SK-N-SH treated with all-trans-retinoic acid at 6 μM for 48 hours (cell line): Measurements from ENCODE around the gene SUPT16H.

Experiments used
- ESRRG ChIP-seq: fragments of 250-450 bp; sonication (Bioruptor Pico); IDR thresholded peaks from 2 replicates; pipeline ENCODE4 v1.6.1; 2021; ENCODE audit warnings: mild to moderate bottlenecking
- GLIS3 ChIP-seq: fragments of 250-450 bp; sonication (Bioruptor Pico); IDR thresholded peaks from 2 replicates; pipeline ENCODE4 v1.5.0; 2020; ENCODE audit warnings: mild to moderate bottlenecking, moderate library complexity
- ISL1 ChIP-seq: fragments of 250-450 bp; sonication (Bioruptor Pico); IDR thresholded peaks from 2 replicates; pipeline ENCODE4 v2.1.2; 2022; ENCODE audit warnings: mild to moderate bottlenecking, moderate library complexity
- OSR1 ChIP-seq: fragments of 250-450 bp; sonication (Bioruptor Pico); IDR thresholded peaks from 2 replicates; pipeline ENCODE4 v1.8.0; 2022; ENCODE audit warnings: moderate library complexity, mild to moderate bottlenecking, inconsistent platforms
- PATZ1 ChIP-seq: fragments of 250-450 bp; sonication (Bioruptor Pico); IDR thresholded peaks from 2 replicates; pipeline ENCODE4 v1.8.0; 2020; ENCODE audit warnings: mild to moderate bottlenecking, moderate library complexity, borderline replicate concordance
- PPARA ChIP-seq: fragments of 250-450 bp; sonication (Bioruptor Pico); IDR thresholded peaks from 2 replicates; pipeline ENCODE4 v1.5.0; 2020; ENCODE audit warnings: mild to moderate bottlenecking, borderline replicate concordance
- SNAI2 ChIP-seq: fragments of 250-450 bp; sonication (Bioruptor Pico); IDR thresholded peaks from 2 replicates; pipeline ENCODE4 v1.5.0; 2020; ENCODE audit warnings: mild to moderate bottlenecking, moderate library complexity
- TCF4 ChIP-seq: fragments of 250-450 bp; sonication (Bioruptor Pico); IDR thresholded peaks from 2 replicates; pipeline ENCODE4 v1.8.0; 2021; ENCODE audit warnings: mild to moderate bottlenecking, moderate library complexity, borderline replicate concordance
- TSHZ2 ChIP-seq: fragments of 250-450 bp; sonication (Bioruptor Pico); IDR thresholded peaks from 2 replicates; pipeline ENCODE4 v1.5.0; 2020; ENCODE audit warnings: mild to moderate bottlenecking, moderate library complexity
- ZFP3 ChIP-seq: fragments of 250-450 bp; sonication (Bioruptor Pico); IDR thresholded peaks from 2 replicates; pipeline ENCODE4 v1.5.0; 2020; ENCODE audit warnings: mild to moderate bottlenecking, moderate library complexity
- ZNF8 ChIP-seq: fragments of 450-650 bp; formaldehyde crosslinking; IDR thresholded peaks from 2 replicates; pipeline ENCODE4 v1.5.0; 2020; ENCODE audit warnings: mild to moderate bottlenecking, moderate library complexity
- TF ChIP-seq, protein P1 (sequence below): fragments of 250-450 bp; sonication (Bioruptor Pico); IDR thresholded peaks from 2 replicates; pipeline ENCODE4 v1.5.1; 2020; ENCODE audit warnings: low read depth, mild to moderate bottlenecking, moderate library complexity
- TF ChIP-seq, protein P2 (sequence below): fragments of 250-450 bp; sonication (Bioruptor Pico); IDR thresholded peaks from 2 replicates; pipeline ENCODE4 v1.8.0; 2021; ENCODE audit warnings: low read depth, mild to moderate bottlenecking, moderate library complexity, borderline replicate concordance

DNA sequence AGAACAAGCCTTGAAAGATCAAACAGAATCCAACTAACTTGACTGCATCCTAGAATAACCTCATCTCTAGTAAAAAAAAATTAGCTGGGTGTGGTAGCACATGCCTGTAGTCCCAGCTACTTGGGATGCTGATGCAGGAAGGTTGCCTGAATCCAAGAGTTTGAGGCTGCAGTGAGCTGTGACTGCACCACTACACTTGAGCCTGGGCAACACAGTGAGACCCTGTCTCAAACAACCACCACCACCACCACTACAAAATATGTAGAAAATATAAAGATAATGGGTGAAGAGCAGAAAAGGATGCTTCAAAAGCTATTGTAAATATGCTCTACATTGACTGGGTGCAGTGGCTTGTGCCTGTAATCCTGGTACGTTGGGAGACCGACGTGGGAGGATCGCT lies 27.3 kb downstream of the SUPT16H start:
- TF ChIP-seq, protein P1, sequence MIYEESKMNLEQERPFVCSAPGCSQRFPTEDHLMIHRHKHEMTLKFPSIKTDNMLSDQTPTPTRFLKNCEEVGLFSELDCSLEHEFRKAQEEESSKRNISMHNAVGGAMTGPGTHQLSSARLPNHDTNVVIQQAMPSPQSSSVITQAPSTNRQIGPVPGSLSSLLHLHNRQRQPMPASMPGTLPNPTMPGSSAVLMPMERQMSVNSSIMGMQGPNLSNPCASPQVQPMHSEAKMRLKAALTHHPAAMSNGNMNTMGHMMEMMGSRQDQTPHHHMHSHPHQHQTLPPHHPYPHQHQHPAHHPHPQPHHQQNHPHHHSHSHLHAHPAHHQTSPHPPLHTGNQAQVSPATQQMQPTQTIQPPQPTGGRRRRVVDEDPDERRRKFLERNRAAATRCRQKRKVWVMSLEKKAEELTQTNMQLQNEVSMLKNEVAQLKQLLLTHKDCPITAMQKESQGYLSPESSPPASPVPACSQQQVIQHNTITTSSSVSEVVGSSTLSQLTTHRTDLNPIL (CRISPR knock-in tag): no peak
- no peak for TF ChIP-seq PATZ1 (CRISPR knock-in tag)
- no peak for TF ChIP-seq TCF4 (CRISPR knock-in tag)
- no peak for TF ChIP-seq ZFP3
- TF ChIP-seq GLIS3 (CRISPR knock-in tag): no peak
- no peak for TF ChIP-seq TSHZ2 (CRISPR knock-in tag)
- no peak for TF ChIP-seq ISL1 (CRISPR knock-in tag)
- no peak for TF ChIP-seq PPARA (CRISPR knock-in tag)
- TF ChIP-seq ESRRG (CRISPR knock-in tag): no peak
- TF ChIP-seq SNAI2 (CRISPR knock-in tag): no peak
- TF ChIP-seq OSR1 (CRISPR knock-in tag): no peak
- TF ChIP-seq ZNF8 (CRISPR knock-in tag): no peak
- TF ChIP-seq, protein P2, sequence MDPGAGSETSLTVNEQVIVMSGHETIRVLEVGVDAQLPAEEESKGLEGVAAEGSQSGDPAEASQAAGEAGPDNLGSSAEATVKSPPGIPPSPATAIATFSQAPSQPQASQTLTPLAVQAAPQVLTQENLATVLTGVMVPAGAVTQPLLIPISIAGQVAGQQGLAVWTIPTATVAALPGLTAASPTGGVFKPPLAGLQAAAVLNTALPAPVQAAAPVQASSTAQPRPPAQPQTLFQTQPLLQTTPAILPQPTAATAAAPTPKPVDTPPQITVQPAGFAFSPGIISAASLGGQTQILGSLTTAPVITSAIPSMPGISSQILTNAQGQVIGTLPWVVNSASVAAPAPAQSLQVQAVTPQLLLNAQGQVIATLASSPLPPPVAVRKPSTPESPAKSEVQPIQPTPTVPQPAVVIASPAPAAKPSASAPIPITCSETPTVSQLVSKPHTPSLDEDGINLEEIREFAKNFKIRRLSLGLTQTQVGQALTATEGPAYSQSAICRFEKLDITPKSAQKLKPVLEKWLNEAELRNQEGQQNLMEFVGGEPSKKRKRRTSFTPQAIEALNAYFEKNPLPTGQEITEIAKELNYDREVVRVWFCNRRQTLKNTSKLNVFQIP (CRISPR knock-in tag): no peak
